Tibial nerve (tissue), 4 donors: ENCODE results near the gene FHAD1. TPM values are rescaled to one million over a fixed set of nuclear protein-coding genes. Genes with fewer than 3 reads are reported as not detected.

ENCODE experiments used
- DNase-seq, 2 donors: peaks; one replicate each; pipeline ENCODE4 v3.0.0-alpha.2; 2019; ENCODE audit warnings: low spot score in 2 of 2
- H3K27ac ChIP-seq, 4 donors: fragments of 200-600 bp; sonication (generic) in 3 of 4; one replicate each; pipeline ENCODE4 v1.5.1; 2017 to 2019; ENCODE audit warnings: mild to moderate bottlenecking in 1 of 4
- H3K27me3 ChIP-seq, 2 donors: fragments of 200-600 bp; sonication (generic) in 1 of 2; one replicate each; pipeline versions ENCODE4 v1.5.1 to v1.6.0; 2017 to 2019
- H3K36me3 ChIP-seq, 3 donors: fragments of 200-600 bp; sonication (generic); one replicate each; pipeline ENCODE4 v1.5.1; 2018 to 2019
- H3K4me1 ChIP-seq, 4 donors: fragments of 200-600 bp; sonication (generic) in 3 of 4; one replicate each; pipeline ENCODE4 v1.5.1; 2017 to 2019
- H3K4me3 ChIP-seq, 4 donors: fragments of 200-600 bp; sonication (generic) in 3 of 4; one replicate each; pipeline ENCODE4 v1.5.1; 2017 to 2019; ENCODE audit warnings: mild to moderate bottlenecking in 1 of 4, moderate library complexity in 1 of 4
- H3K9me3 ChIP-seq, 4 donors: fragments of 200-600 bp; sonication (generic) in 3 of 4; one replicate each; pipeline ENCODE4 v1.5.1; 2017 to 2019
- EP300 ChIP-seq, 2 donors: sonication (generic); formaldehyde crosslinking; IDR thresholded peaks; one replicate each; pipeline ENCODE4 v1.6.1; 2017; ENCODE audit warnings: antibody characterized with exemption in 2 of 2, mild to moderate bottlenecking in 1 of 2
- POLR2A ChIP-seq, 2 donors: fragments of 450-650 bp; IDR thresholded peaks; one replicate each; pipeline ENCODE4 v1.6.1; 2017; ENCODE audit warnings: antibody characterized with exemption in 2 of 2, mild to moderate bottlenecking in 2 of 2, moderate library complexity in 2 of 2
- WGBS, 2 donors: methylation state at CpG; one replicate each; pipeline ENCODE4 v1.1.5; 2018; 5-methylcytosine and 5-hydroxymethylcytosine counted together
- total RNA-seq, 4 donors: library from RNA; depleted of rRNA; stranded (reverse); fragments of >200 nt; gene quantifications; one replicate each; pipeline ENCODE4 v1.1.0, GENCODE V29; 2016
- TF ChIP-seq, protein P1 (sequence below), 5 experiments: fragments of 200-600 bp in 3 of 5; fragments of 450-650 bp in 2 of 5; sonication (generic) in 3 of 5; IDR thresholded peaks; one replicate each; pipeline ENCODE4 v1.5.1; 2016 to 2019; ENCODE audit warnings: antibody characterized with exemption in 5 of 5, mild to moderate bottlenecking in 3 of 5, moderate library complexity in 2 of 5

The FHAD1 gene
- total RNA-seq, 4 donors from 2014 or later = 0.30 to 0.63 TPM; not detected in 2

DNA sequence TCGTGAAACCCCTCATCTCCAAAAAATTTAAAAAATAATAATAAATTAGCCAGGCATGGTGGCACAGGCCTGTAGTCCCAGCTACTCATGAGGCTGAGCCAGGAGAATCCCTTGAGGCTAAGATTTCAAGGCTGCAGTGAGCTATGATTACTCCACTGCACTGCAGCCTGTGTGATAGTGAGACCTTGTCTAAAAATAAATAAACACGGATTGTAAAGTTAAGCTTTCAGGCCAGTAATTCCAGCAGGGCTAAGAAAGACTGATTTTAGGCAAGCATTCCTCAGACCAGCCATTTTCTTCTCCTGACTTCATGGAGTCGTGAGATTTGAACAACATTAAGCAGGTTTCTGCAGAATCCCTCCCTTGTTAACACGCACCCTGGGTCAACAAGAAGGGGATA is 85.5 kb downstream of the FHAD1 start:
- WGBS, 2 donors = 53 to 55% methylated on average over 4 of the region's 4 CpGs
- no peaks in the 10 kb centered on the region for H3K27me3 ChIP-seq
- no peak overlapping the region for H3K27ac ChIP-seq
- TF ChIP-seq POLR2A (IDR thresholded peaks at IDR 0.05) = no peak
- no peak for TF ChIP-seq EP300 (IDR thresholded peaks at IDR 0.05)
- TF ChIP-seq, protein P1, sequence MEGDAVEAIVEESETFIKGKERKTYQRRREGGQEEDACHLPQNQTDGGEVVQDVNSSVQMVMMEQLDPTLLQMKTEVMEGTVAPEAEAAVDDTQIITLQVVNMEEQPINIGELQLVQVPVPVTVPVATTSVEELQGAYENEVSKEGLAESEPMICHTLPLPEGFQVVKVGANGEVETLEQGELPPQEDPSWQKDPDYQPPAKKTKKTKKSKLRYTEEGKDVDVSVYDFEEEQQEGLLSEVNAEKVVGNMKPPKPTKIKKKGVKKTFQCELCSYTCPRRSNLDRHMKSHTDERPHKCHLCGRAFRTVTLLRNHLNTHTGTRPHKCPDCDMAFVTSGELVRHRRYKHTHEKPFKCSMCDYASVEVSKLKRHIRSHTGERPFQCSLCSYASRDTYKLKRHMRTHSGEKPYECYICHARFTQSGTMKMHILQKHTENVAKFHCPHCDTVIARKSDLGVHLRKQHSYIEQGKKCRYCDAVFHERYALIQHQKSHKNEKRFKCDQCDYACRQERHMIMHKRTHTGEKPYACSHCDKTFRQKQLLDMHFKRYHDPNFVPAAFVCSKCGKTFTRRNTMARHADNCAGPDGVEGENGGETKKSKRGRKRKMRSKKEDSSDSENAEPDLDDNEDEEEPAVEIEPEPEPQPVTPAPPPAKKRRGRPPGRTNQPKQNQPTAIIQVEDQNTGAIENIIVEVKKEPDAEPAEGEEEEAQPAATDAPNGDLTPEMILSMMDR (IDR thresholded peaks at IDR 0.05) = no peak
- peaks cover 0 to 36% (median 20%) of the 10 kb centered on the region in 4 donors for H3K4me1 ChIP-seq
- H3K4me3 ChIP-seq = no peak overlapping the region
- H3K9me3 ChIP-seq = no peaks in the 10 kb centered on the region
- H3K36me3 ChIP-seq = no peaks in the 10 kb centered on the region
- no peak for DNase-seq

- 84 to 85% methylated on average over 11 of the region's 11 CpGs for WGBS, 2 donors
- Histone ChIP-seq H3K4me1 (peaks cover 0 to 34% (median 16%) of the 10 kb centered on the region in 4 donors), H3K36me3 (no peaks in the 10 kb centered on the region), H3K4me3 (no peak overlapping the region), H3K27me3 (no peaks in the 10 kb centered on the region), H3K9me3 (no peaks in the 10 kb centered on the region), H3K27ac (no peak overlapping the region)
- no peak for TF ChIP-seq POLR2A (IDR thresholded peaks at IDR 0.05)
- TF ChIP-seq EP300 (IDR thresholded peaks at IDR 0.05) = no peak
- TF ChIP-seq, protein P1 (IDR thresholded peaks at IDR 0.05) = no peak
- DNase-seq = no peak
These were observed 86.1 kb downstream of the FHAD1 start for GRCh38 chr1:15332952-15333715.

- no peak for DNase-seq
- no peak overlapping the region for H3K27ac ChIP-seq
- no peaks in the 10 kb centered on the region for H3K36me3 ChIP-seq
- no peak overlapping the region for H3K4me3 ChIP-seq
- no peaks in the 10 kb centered on the region for H3K27me3 ChIP-seq
- 84 to 88% methylated on average over 10 of the region's 10 CpGs for WGBS, 2 donors
- TF ChIP-seq, protein P1 (IDR thresholded peaks at IDR 0.05) = no peak
- TF ChIP-seq EP300 (IDR thresholded peaks at IDR 0.05) (no peak), POLR2A (IDR thresholded peaks at IDR 0.05) (no peak)
- peaks cover 0 to 15% (median 0%) of the 10 kb centered on the region in 4 donors for H3K4me1 ChIP-seq
- no peaks in the 10 kb centered on the region for H3K9me3 ChIP-seq
These were observed 88.0 kb downstream of the FHAD1 start for GRCh38 chr1:15334995-15335394.

GRCh38 chr1:15336866-15337265 is 89.8 kb downstream of the FHAD1 start:
- peak overlapping the region in 2 of 4 donors; percentile 20 to 36 for H3K27ac ChIP-seq
- H3K36me3 ChIP-seq = no peaks in the 10 kb centered on the region
- no peak for TF ChIP-seq POLR2A (IDR thresholded peaks at IDR 0.05)
- TF ChIP-seq, protein P1 (IDR thresholded peaks at IDR 0.05) = no peak
- TF ChIP-seq EP300 (IDR thresholded peaks at IDR 0.05) = no peak
- no peak overlapping the region for H3K4me3 ChIP-seq
- peaks cover 0 to 12% (median 0%) of the 10 kb centered on the region in 4 donors for H3K4me1 ChIP-seq
- no peaks in the 10 kb centered on the region for H3K9me3 ChIP-seq
- WGBS, 2 donors = 57 to 65% methylated on average over 7 of the region's 7 CpGs
- no peaks in the 10 kb centered on the region for H3K27me3 ChIP-seq
- DNase-seq = no peak

- peaks cover 0 to 12% (median 0%) of the 10 kb centered on the region in 4 donors for H3K4me1 ChIP-seq
- TF ChIP-seq POLR2A (IDR thresholded peaks at IDR 0.05) (no peak), EP300 (IDR thresholded peaks at IDR 0.05) (no peak)
- TF ChIP-seq, protein P1 (IDR thresholded peaks at IDR 0.05) = no peak
- H3K4me3 ChIP-seq = no peak overlapping the region
These were observed 90.8 kb downstream of the FHAD1 start for GRCh38 chr1:15337656-15338402.

More at GRCh38 chr1:15337656-15338402, 90.8 kb downstream of the FHAD1 start:
- no peaks in the 10 kb centered on the region for H3K27me3 ChIP-seq
- H3K9me3 ChIP-seq = no peaks in the 10 kb centered on the region
- DNase-seq = no peak
- WGBS, 2 donors = 41 to 46% methylated on average over 17 of the region's 17 CpGs
- H3K27ac ChIP-seq = peak overlapping the region in 2 of 4 donors; percentile 20 to 36
- no peaks in the 10 kb centered on the region for H3K36me3 ChIP-seq
